Measurements from ENCODE around the gene APPL1.
A peak's percentile ranks its signal among the peaks of the same experiment; 100 is the strongest.

APPL1 gene

GRCh38 chr3:57227204-57227929 is at the start of gene APPL1:
Gene APPL1 (plus strand): TSS chr3:57227729. CDS start chr3:57227884, 155 bp downstream.
- peak; percentile 88 for DNase-seq

DNA sequence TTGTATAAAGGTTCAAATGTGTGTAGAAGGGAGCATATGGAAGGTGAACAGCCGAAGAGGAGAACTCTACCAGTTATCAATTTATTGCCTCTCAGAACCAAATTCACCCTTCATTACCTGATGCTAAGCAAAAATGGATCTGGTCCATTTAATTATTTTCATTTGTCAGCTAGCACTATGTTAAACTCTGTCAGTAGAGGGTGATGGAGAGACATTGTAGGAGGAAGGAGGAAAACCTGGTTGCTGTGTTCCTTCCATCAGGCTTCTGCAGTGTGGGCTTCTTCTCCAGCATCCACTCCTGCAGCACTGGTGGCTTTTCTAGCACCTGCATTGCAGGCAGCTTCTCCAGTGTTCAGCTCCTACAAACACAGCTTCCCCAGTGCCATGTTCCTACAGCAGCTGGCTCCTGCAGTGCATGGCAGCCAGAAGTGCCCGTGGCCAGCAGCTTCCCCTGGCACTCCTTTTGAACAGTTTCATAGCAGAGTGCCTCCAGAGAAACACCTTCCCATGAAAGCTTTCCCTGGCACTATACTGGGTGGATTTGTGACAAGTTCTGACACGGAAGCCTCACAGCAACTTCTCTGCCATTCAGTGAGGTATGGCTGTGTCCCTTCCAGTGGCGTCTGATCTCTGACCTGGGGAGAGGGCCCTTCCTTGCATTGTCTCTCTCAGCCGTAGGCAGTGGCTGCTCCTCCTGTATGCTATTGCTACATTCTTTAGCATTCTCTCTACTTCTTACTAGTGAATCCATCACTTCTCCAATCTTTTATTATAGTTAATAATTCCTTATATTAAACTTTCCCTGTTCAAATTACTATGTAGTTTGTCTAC is 47.7 kb upstream of the APPL1 start:
- DNase-seq, result no peak

- no peak for DNase-seq
Measured at GRCh38 chr3:57184526-57184925, 43.0 kb upstream of the APPL1 start.

- DNase-seq, result no peak
Measured at GRCh38 chr3:57192028-57192427, 35.5 kb upstream of the APPL1 start.

DNA sequence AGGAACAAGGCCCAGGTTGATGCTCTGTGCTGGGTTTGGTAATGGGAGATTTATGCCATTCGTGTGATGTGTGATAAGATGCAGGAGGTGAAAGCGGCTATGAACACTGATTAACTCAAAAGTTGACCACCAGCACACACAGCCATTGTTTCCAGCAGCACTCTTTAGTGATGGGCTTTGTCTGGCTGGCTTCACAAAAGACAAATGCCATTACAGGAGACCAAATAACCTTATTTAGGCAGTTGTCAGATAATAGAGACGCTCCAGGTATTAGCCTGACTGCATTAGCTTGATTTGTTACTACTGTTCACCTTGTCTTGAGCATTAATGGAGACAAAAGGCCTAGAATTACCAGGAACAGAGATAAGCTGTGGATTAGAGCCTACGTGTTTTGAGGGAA is 32.9 kb upstream of the APPL1 start:
- no peak for DNase-seq

- no peak for DNase-seq
Measured at GRCh38 chr3:57199895-57200297, 27.6 kb upstream of the APPL1 start, which contains the start of gene HESX1. Gene HESX1 (minus strand): TSS chr3:57199978. CDS start chr3:57199918, 60 bp downstream.

DNA sequence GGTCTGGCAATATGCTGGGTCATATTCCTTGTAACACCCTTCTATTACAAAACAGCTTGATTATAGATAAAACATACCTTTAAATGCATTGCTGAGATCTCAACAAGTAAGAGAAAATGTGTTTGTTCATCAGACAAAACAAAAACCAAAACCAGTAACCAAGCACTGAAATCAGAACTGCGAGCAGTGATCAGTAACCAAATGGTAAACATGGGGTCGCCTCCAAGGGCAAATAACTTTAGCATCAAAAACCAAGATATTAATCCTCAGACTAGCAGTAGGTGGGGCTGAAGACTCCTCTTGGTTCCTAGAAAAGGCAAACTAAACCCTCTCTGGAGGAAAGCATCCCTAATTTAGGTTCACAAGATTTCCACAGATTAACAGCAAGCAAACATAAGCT is 21.1 kb upstream of the APPL1 start:
- DNase-seq, result no peak

- no peak for DNase-seq
Measured at GRCh38 chr3:57221883-57222282, 5.6 kb upstream of the APPL1 start.

- no peak for DNase-seq
Measured at GRCh38 chr3:57224856-57225255, 2.7 kb upstream of the APPL1 start.

DNA sequence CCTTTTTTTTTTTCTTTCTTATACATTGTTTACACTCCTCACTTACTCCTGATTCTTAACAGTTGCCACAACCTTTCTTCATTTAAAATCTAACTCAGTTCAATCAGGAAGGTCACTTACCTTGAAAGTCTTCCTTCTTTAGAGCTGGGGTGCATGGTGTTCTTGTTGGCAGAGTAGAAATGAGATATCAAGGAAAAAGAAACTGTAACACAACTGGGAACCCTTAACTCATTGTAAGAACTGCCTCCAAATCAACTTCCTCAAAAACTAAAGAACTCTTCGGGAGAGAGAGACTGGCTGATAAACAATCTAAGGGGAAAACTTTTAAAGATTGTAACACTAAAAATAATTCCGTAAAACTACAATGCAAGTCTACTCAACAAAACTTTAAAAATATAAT is 1.4 kb upstream of the APPL1 start:
- DNase-seq, result no peak

GRCh38 chr3:57227930-57228751 is 612 bp downstream of the APPL1 start:
- DNase-seq, result peak; percentile 36

DNA sequence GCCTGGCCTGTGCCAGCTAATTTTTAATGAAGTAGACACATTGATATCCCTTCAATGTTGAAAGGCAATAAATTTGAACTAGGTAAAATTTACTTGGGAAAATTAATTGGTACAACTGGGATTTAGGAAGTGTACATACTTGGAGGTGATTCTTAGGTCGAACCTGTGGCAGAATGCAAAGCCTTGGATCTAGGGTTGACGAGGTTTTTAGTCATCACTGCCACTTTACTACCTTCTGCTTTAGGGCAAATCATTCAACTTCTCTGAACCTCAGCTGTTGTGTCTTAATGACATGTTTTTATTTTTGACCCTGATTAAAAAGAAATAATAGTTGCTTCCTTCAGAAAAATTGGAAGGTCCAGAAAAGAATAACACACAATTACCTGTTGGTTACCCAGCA is 2.5 kb downstream of the APPL1 start:
- no peak for DNase-seq

- no peak for DNase-seq
Measured at GRCh38 chr3:57233799-57234198, 6.3 kb downstream of the APPL1 start.

GRCh38 chr3:57234613-57235575 is 7.4 kb downstream of the APPL1 start:
- no peak for DNase-seq

GRCh38 chr3:57244946-57245345 is 17.4 kb downstream of the APPL1 start:
- DNase-seq, result no peak

- no peak for DNase-seq
Measured at GRCh38 chr3:57252404-57252803, 24.9 kb downstream of the APPL1 start.

GRCh38 chr3:57256844-57257243 is 29.3 kb downstream of the APPL1 start:
- no peak for DNase-seq

DNA sequence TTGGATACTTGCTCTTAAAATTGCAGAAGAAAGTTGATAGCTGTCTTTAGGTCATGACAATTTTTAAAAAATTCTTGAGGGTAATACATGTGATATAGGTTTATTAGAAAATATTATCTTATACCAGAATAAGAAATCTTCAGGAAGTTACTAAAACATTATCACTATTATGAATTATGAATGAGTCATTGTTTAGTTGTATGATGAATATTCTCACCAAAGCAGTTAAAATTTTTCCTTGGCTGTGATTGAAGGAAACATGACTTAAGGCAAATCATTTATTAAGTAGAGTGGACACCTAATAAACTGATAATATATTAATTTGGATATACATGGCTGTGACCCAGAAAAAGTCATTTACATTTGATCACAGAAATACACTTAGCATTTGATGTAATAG is 30.1 kb downstream of the APPL1 start:
- DNase-seq, result no peak

DNA sequence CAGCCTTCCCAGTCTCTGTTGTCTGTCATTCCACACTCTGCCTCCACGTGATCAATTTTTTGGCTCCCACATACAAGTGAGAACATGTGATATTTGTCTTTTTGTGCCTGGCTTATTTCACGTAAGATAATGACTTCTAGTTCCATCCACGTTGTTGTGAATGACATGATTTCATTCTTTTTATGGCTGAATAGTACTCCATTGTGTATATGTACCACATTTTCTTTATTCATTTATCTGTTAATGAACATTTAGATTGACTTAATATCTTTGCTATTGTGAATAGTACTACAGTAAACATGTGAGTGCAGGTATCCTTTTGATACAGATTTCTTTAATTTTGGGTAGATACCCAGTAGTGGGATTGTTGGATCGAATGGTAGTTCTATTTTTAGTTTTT is 33.6 kb downstream of the APPL1 start:
- no peak for DNase-seq

DNA sequence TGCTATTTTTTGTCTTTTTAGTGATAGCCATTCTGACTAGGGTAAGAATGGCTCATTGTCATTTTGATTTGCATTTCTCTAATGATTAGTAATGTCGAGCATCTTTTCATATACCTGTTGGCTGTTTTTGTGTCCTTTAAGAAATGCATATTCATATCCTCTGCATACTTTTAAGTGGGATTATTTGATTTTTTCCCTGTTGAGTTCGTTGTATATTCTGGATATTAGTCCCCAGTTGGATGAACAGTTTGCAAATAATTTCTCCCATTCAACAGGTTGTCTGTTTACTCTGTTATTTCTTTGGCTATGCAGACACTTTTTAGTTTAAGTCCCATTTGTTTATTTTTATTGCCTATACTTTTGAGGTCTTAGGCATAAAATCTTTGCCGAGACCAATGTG is 34.4 kb downstream of the APPL1 start:
- no peak for DNase-seq

GRCh38 chr3:57268416-57268815 is 40.9 kb downstream of the APPL1 start:
- DNase-seq, result no peak

- DNase-seq, result no peak
Measured at GRCh38 chr3:57274845-57275244, 47.3 kb downstream of the APPL1 start.

All from stimulated activated CD4-positive, alpha-beta T cell treated with anti-CD3 and anti-CD28 coated beads, Interleukin-1b, Interleukin-23, amount 100 ng/mL, for 48 hours (primary cell).